ENCODE data around the gene CPXCR1.
"Not testable (repeated sequence)": the region's sequence is repeated elsewhere in the genome, so short reads cannot be mapped to it uniquely, and the experiment has no call there.

- not testable (repeated sequence) for TF ChIP-seq CTCF (IDR thresholded peaks at IDR 0.05; ENCODE audit: low read depth, low read length, missing input control); SP1 (IDR thresholded peaks at IDR 0.05); JUND (IDR thresholded peaks at IDR 0.05); TAF1 (conservative IDR thresholded peaks at IDR 0.05); RXRA (IDR thresholded peaks at IDR 0.05); EGR1 (IDR thresholded peaks at IDR 0.05; ENCODE audit: low read depth in 2 of 2)
Observed at GRCh38 chrX:88752339-88752738, 5.3 kb downstream of the CPXCR1 start.

Measured in liver (tissue), 3 donors.